Vagina (tissue), 2 donors: ENCODE data around the gene OXNAD1. TPM values are rescaled to one million over a fixed set of nuclear protein-coding genes. Genes with fewer than 3 reads are reported as not detected.

ENCODE experiments used
- DNase-seq, 2 donors: peaks; one replicate each; pipeline ENCODE4 v3.0.0-alpha.2; 2017; ENCODE audit errors: extremely low spot score in 2 of 2
- H3K27ac ChIP-seq: fragments of 200-600 bp; sonication (generic); one replicate; pipeline ENCODE4 v1.5.1; 2019
- H3K27me3 ChIP-seq: fragments of 200-600 bp; sonication (generic); one replicate; pipeline ENCODE4 v1.5.1; 2019
- H3K36me3 ChIP-seq, 2 donors: fragments of 200-600 bp; sonication (generic); one replicate each; pipeline ENCODE4 v1.5.1; 2017 to 2019
- H3K4me1 ChIP-seq: fragments of 200-600 bp; sonication (generic); one replicate; pipeline ENCODE4 v1.5.1; 2019
- H3K4me3 ChIP-seq, 2 donors: fragments of 200-600 bp; sonication (generic); 1 replicate in 1 of 2; 2 replicates in 1 of 2; pipeline ENCODE4 v1.5.1; 2016 to 2019
- H3K9me3 ChIP-seq: fragments of 200-600 bp; sonication (generic); one replicate; pipeline ENCODE4 v1.5.1; 2019
- POLR2A ChIP-seq, 2 donors: fragments of 450-650 bp; IDR thresholded peaks; one replicate each; pipeline ENCODE4 v1.6.1; 2017; ENCODE audit warnings: antibody characterized with exemption in 2 of 2, mild to moderate bottlenecking in 2 of 2, moderate library complexity in 2 of 2
- POLR2AphosphoS5 ChIP-seq, 2 donors: sonication (generic); formaldehyde crosslinking; IDR thresholded peaks; one replicate each; pipeline ENCODE4 v1.9.0; 2017; ENCODE audit warnings: antibody characterized with exemption in 2 of 2, mild to moderate bottlenecking in 2 of 2, low read depth in 1 of 2; ENCODE audit not compliant: insufficient read depth in 1 of 2
- intact Hi-C: fragments of 100-400 bp; cut with DNase I; formaldehyde crosslinking; loops from one replicate; pipeline ENCODE4 v1.15.1; 2023
- total RNA-seq: library from RNA; depleted of rRNA; stranded (reverse); fragments of >200 nt; gene quantifications from one replicate; pipeline ENCODE4 v1.2.3, GENCODE V29; 2016
- TF ChIP-seq, protein P1 (sequence below), 3 experiments: fragments of 450-650 bp in 2 of 3; fragments of 200-600 bp in 1 of 3; sonication (generic) in 1 of 3; IDR thresholded peaks; one replicate each; pipeline ENCODE4 v1.5.1; 2017 to 2019; ENCODE audit warnings: antibody characterized with exemption in 3 of 3, mild to moderate bottlenecking in 2 of 3, moderate library complexity in 2 of 3

OXNAD1 gene
- total RNA-seq, 1 donor from 2014 or later, result 30.0 TPM

DNA sequence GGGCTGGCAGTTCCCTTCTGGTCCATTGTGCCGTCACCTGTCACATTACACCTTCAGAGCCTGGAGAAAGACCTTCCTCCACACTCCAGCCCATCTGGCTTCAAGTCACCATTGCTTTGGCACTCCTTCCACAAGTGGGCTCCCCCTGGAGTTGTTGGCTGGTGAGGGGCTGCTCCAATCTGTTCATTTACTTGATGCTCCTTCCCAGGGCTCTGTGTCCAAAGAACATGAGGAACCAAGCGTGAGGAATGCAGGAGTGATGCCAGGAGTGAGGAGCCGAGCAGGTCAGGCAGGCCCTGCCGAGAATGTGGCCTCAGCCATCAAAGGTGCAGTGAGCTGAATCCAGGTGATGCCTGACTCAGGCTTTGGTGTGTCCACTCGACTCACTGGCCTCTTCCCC lies 57.2 kb downstream of the OXNAD1 start:
- Histone ChIP-seq H3K4me3 (no peak overlapping the region), H3K36me3 (peaks cover 0 to 12% of the 10 kb centered on the region in 2 donors), H3K4me1 (peaks cover 17% of the 10 kb centered on the region), H3K27ac (no peak overlapping the region), H3K27me3 (no peaks in the 10 kb centered on the region), H3K9me3 (no peaks in the 10 kb centered on the region)
- DNase-seq, result no peak
- TF ChIP-seq, protein P1, sequence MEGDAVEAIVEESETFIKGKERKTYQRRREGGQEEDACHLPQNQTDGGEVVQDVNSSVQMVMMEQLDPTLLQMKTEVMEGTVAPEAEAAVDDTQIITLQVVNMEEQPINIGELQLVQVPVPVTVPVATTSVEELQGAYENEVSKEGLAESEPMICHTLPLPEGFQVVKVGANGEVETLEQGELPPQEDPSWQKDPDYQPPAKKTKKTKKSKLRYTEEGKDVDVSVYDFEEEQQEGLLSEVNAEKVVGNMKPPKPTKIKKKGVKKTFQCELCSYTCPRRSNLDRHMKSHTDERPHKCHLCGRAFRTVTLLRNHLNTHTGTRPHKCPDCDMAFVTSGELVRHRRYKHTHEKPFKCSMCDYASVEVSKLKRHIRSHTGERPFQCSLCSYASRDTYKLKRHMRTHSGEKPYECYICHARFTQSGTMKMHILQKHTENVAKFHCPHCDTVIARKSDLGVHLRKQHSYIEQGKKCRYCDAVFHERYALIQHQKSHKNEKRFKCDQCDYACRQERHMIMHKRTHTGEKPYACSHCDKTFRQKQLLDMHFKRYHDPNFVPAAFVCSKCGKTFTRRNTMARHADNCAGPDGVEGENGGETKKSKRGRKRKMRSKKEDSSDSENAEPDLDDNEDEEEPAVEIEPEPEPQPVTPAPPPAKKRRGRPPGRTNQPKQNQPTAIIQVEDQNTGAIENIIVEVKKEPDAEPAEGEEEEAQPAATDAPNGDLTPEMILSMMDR (IDR thresholded peaks at IDR 0.05), result no peak
- TF ChIP-seq POLR2A (IDR thresholded peaks at IDR 0.05), result no peak
- no peak for TF ChIP-seq POLR2AphosphoS5 (IDR thresholded peaks at IDR 0.05; ENCODE audit: insufficient read depth in 1 of 2, low read depth in 1 of 2)
- intact Hi-C loops, result no loop called here

DNA sequence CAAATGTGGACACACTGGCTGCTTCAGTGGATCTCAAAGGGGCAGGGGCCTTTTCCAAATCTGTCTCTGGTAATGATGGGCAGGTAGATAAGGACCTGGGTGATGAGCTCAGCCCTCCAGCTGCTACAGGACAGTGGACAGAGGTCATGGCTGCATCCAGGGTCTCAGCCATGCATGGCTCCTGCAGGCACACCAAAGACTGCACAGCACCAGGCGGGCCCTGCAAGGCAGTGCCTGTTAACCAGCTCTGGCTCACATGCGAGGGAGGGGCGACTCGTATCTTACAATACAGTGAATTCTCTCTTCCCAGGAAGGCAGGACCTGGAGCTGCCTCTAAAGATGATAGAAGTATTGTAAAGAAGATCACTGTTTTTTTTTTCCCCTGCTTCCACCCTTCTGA lies 58.7 kb downstream of the OXNAD1 start:
- H3K27ac ChIP-seq, result no peak overlapping the region
- H3K4me1 ChIP-seq, result peaks cover 3% of the 10 kb centered on the region
- TF ChIP-seq POLR2AphosphoS5 (IDR thresholded peaks at IDR 0.05; ENCODE audit: insufficient read depth in 1 of 2, low read depth in 1 of 2) (no peak), POLR2A (IDR thresholded peaks at IDR 0.05) (no peak)
- TF ChIP-seq, protein P1 (IDR thresholded peaks at IDR 0.05), result no peak
- intact Hi-C loops, result no loop called here
- H3K9me3 ChIP-seq, result no peaks in the 10 kb centered on the region
- DNase-seq, result no peak
- no peaks in the 10 kb centered on the region for H3K27me3 ChIP-seq
- no peak overlapping the region for H3K4me3 ChIP-seq
- H3K36me3 ChIP-seq, result peaks cover 0 to 12% of the 10 kb centered on the region in 2 donors

DNA sequence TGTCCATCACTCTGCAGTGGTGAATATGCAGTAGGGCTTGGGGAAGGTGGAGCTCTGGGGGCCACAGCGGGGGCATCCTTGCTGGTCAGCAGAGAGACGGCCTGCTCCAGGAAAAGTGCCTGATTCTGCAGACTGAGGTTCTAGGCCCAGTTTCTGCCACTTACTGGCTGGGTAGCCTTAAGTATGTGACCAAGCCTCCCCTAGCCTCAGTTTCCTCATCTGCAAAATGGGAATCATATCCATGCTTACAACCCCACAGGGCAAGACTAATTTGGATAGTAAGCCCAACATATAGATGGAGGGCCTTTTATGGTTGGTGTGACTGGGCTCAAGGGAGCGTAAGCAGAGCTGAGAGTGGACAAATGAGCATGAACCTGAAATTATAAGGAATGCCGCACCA lies 60.8 kb downstream of the OXNAD1 start:
- Histone ChIP-seq H3K36me3 (peaks cover 0 to 5% of the 10 kb centered on the region in 2 donors), H3K27ac (no peak overlapping the region)
- intact Hi-C loops, result no loop called here

DNA sequence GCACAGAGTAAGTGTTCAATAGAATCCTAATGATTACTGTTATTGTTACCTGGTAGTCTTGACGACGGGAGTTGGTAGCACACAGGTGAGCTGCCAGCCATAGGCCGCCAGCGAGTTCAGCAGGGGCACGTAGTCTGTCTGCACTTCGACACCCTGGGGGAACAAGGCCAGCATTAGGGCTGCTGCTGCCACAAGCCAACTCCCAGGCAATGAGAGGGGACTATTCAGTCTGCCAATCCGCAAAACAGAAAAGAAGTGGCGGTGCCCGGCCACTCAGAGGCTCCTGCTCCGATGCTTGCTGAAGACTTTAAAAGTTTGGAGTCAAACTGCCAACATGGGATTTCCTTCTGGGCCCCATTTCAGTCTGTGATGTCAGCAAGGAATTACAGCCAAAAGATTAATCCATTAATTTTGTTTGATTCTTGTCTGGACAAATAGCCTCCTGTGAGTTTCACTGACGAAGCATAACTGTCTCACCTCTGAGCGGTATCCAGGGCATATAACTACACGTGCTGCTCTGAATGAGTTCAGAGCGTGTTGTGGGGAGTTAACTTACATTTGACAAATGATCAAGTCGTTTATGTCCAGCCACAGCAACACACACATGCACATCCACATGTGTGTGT lies 61.8 kb downstream of the OXNAD1 start:
- no peaks in the 10 kb centered on the region for H3K27me3 ChIP-seq
- no peaks in the 10 kb centered on the region for H3K4me1 ChIP-seq
- no peak for TF ChIP-seq POLR2AphosphoS5 (IDR thresholded peaks at IDR 0.05; ENCODE audit: insufficient read depth in 1 of 2, low read depth in 1 of 2)
- TF ChIP-seq POLR2A (IDR thresholded peaks at IDR 0.05), result no peak
- TF ChIP-seq, protein P1 (IDR thresholded peaks at IDR 0.05), result no peak
- H3K36me3 ChIP-seq, result peaks cover 0 to 5% of the 10 kb centered on the region in 2 donors
- intact Hi-C loops, result no loop called here
- H3K4me3 ChIP-seq, result no peak overlapping the region
- DNase-seq, result no peak
- H3K27ac ChIP-seq, result no peak overlapping the region
- no peaks in the 10 kb centered on the region for H3K9me3 ChIP-seq

More for the DNA sequence above, 60.8 kb downstream of the OXNAD1 start:
- no peak for DNase-seq
- Histone ChIP-seq H3K4me3 (no peak overlapping the region), H3K27me3 (no peaks in the 10 kb centered on the region), H3K9me3 (no peaks in the 10 kb centered on the region), H3K4me1 (no peaks in the 10 kb centered on the region)
- TF ChIP-seq POLR2A (IDR thresholded peaks at IDR 0.05) (no peak), POLR2AphosphoS5 (IDR thresholded peaks at IDR 0.05; ENCODE audit: insufficient read depth in 1 of 2, low read depth in 1 of 2) (no peak)
- TF ChIP-seq, protein P1 (IDR thresholded peaks at IDR 0.05), result no peak

DNA sequence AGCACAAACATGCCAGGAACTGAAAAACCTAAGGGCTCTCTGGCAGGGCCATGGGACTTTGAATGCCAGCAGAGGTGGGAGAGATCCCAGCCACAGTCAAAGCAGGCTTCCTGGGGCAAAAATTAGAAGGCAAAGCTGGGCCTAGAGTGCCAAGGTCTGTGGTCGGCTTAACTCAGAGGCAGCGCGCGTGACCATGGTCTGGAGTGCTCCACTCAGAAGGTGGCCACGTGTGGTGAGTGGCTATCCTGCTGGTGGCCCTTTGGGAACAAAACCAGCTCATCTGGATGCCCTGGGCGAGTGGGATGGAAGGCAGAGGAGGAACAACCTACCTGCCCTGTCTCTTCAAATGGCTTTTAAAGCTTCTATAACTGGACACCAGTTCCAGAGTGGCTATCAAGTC lies 63.1 kb downstream of the OXNAD1 start:
- no peak for DNase-seq

More for the DNA sequence above, 63.1 kb downstream of the OXNAD1 start:
- Histone ChIP-seq H3K4me1 (no peaks in the 10 kb centered on the region), H3K4me3 (no peak overlapping the region), H3K27ac (no peak overlapping the region), H3K36me3 (no peaks in the 10 kb centered on the region), H3K9me3 (no peaks in the 10 kb centered on the region), H3K27me3 (no peaks in the 10 kb centered on the region)
- no peak for TF ChIP-seq POLR2AphosphoS5 (IDR thresholded peaks at IDR 0.05; ENCODE audit: insufficient read depth in 1 of 2, low read depth in 1 of 2)
- TF ChIP-seq, protein P1 (IDR thresholded peaks at IDR 0.05), result no peak
- no peak for TF ChIP-seq POLR2A (IDR thresholded peaks at IDR 0.05)
- intact Hi-C loops, result no loop called here
